ENCODE data around the gene ADAMTS10.
"Not testable (repeated sequence)": the region's sequence is repeated elsewhere in the genome, so short reads cannot be mapped to it uniquely, and the experiment has no call there.

ADAMTS10 gene

DNA sequence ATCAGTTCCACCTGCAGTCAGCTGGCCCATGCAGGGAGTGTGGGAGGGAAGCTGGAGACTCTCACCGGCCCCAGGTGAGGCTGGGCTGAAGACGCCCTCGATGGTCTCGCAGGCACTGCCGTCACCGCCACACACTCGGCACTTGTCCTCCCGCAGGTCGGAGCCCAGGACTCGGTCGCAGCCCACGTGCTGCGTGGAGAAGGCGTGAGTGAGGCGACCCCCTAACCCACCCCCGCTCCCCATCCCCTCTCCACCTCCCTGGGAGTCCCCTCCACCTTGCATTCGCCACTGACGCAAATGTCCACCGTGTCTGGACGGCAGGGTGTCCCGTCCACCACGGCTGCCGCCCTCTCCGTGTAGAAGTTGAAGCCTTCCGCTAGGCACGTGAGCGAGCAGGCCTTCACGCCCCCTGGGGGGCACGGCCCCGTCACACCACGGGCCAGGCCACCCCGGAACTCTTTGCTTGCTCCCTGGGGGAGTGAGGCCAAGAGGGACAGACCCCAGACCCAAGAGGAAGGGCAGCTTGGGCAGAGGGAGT, 21.3 kb downstream of the ADAMTS10 start:
- DNase-seq, result no peak

DNA sequence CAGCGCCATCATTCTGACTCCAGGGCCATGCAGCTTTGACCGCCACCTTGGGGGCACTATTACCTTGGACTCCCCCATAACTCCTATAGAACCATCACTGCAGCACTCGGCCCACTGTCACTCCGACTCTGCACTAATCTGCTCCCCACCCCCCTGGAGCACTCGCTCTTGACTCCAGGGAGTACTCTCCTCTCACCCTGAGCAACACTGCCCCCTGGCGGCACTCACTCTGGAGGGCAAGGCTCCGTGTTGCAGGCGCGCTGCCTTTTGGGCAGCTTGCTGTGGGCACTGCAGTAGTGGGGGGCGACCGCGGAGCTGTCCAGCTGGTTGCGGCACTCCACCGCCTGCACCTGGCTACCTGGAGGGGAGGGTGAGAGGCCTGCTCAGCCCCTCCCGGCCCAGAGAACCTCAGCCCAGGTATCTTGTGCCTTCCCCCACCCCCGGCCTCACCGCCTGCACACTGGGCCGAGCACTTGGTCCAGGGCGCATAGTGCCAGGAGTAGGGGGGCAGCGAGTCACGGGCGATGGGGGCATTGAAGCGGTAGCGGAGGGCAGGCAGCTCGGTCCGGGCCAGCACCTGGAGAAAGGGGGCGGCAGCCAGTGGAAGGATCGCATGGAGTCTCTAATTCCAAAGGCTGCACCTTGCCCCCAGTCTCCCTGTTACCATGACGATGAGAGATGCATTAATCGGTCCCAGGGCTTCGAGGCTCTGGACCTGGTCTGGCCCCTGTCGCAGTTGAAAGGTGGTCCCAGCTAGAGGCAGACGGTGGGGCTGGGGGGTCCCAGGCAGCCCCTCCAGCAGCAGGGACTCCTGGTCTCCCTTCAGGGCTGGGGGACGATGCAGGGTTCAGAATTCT, 24.4 kb downstream of the ADAMTS10 start:
- no peak for DNase-seq

DNA sequence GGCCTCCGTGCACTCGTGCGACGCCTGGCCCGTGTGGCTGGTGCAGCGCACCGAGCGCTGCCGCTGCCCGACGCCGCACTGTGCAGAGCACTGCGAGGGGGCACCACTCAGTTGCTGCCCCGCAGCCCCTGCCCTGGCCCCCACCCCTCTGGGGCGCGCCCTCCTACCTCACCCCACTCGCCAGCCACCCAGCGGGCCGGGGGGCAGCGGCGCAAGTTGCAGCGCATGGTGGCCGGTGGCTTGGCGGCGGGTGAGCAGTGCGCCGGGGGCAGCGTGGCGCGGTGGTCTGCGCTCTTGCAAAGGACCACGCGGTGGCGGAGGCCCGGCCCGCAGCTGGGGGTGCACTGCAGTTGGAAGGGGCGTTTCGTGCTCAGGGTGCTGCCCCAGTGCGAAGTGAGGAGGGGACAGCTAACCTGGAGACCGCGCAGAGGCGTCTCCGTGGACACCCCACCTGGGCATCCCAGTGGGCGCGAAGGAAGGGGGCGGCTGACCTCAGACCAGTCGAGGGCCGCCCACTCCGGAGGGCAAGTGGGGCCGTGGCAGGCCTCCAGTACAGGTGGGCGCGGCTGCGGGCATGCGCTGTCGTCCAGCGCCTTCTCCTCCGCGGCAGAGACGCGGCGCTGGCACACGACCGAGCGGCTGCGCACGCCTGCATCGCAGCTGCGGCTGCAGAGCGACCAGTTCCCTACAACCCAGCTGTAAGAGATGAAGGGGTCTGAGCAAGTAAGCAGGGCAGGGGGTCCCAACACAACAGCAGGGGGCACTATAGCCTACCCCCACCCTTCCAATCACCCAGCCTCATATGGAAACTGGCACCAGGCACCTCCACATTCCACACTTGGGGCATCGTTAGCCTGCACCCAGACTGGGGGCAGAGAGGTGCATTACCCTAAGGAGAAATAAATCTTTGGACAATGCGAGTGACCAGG, 25.3 kb downstream of the ADAMTS10 start:
- no peak for DNase-seq

DNA sequence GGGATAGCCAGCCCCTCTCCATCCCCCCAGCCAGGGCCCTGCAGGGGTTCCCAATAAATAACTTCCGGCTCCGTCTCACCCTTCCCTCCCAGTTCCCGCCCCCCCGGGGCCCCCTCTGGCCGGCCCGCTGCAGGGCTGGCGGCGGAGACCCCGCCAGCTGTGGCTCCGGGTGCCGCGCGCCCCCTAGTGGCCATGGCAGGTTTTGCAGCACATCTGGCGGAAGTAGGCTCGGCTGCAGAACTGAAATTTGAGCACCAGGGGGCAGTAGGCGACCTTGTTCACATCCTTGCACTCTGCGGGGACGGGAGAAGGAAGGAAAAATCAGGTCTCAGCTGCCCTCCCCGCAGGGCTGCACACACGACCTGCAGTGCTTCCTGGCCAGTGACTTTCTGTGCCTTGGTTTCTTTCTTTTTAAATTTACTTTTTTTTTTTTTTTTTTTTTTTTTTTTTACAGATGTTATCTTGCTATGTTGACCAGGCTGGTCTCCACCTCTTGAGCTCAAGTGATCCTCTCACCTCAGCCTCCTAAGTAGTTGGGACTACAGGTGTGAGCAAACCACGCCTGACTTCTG, 29.7 kb downstream of the ADAMTS10 start:
- no peak for DNase-seq

DNA sequence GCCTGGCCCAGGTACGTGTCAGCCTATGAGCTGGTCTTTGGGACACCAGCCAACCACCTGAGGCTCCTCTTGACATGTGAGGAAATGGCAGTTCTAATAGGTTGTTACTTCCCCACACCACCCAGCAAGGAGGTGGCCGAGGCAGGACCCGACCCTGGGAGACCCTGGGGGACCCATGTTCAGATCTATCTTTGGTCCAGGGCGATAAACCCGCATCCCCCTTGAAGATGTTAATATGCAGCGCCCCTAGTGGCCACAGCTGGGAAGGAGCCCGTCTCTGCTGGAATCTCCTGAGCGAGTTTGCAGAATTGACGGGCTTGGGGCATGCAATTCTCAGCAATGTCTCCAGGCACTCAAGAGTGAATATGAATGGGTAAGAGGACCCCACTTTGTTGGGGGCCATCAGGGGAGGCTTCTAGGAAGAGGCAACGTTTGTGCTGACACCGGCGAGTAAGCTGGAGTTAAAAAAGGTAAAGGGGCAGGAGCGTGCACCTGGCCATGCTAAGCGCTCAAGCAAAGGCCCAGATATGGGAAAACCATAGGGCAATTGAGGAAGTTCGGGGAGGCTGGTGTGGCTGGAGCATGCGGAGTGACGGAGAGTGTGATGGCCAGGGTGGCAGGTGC, 31.8 kb downstream of the ADAMTS10 start:
- no peak for DNase-seq

- no peak for DNase-seq
Observed at GRCh38 chr19:8577741-8578140, 32.8 kb downstream of the ADAMTS10 start.

- DNase-seq, result no peak
Observed at GRCh38 chr19:8577247-8577646, 33.3 kb downstream of the ADAMTS10 start, which contains the start of gene MYO1F. TSS of gene MYO1F (minus strand) at chr19:8577442. CDS start at chr19:8577309, 133 bp downstream.

DNA sequence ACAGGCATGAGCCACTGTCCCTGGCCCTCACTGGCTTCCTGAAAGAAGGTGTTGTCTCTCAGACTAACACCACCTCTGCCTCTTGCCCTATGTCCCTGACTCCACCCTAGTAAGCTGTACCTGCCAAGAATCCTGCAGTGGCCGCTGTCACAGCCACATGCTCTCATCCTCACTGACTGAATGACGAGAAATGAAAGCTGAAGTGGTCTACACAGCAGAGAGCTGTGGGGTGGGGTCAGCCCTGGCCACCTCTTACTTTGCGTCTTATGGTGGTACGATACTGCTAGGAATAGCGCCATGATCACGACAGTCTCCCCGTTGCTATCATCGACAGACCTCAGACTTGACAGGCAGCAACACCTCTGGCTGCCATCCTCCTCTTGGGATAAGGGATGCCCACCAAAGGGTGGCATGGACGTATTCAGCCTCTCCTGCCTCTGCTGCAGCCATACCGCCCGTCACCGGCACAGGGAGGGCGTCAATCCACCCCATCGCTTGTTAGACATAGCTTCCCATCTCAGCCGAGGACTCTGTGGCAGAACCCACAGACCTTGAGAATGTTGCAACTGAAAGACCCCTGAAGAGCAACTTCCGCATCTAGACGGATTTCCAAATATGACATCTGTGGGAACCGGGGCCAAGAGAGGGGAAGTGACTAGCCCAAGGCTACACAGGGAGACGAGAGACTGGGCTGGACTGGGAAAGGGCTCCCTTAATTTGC, 34.1 kb downstream of the ADAMTS10 start:
- no peak for DNase-seq

- no peak for DNase-seq
Observed at GRCh38 chr19:8575467-8575997, 35.0 kb downstream of the ADAMTS10 start.

DNA sequence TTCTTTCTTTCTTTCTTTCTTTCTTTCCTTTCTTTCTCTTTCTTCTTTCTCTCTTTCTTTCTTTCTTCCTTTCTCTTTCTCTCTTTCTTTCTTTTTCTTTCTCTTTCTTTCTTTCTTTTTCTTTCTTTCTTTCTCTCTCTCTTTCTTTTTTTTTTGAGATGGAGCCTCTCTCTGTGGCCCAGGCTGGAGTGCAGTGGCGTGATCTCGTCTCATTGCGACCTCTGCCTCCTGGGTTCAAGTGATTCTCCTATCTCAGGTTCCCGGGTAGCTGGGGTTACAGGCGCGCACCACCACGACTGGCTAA, 35.9 kb downstream of the ADAMTS10 start:
- not testable (repeated sequence) for DNase-seq

GRCh38 chr19:8573316-8573715, 37.2 kb downstream of the ADAMTS10 start:
- no peak for DNase-seq

- no peak for DNase-seq
Observed at GRCh38 chr19:8571006-8571411, 39.5 kb downstream of the ADAMTS10 start.

DNA sequence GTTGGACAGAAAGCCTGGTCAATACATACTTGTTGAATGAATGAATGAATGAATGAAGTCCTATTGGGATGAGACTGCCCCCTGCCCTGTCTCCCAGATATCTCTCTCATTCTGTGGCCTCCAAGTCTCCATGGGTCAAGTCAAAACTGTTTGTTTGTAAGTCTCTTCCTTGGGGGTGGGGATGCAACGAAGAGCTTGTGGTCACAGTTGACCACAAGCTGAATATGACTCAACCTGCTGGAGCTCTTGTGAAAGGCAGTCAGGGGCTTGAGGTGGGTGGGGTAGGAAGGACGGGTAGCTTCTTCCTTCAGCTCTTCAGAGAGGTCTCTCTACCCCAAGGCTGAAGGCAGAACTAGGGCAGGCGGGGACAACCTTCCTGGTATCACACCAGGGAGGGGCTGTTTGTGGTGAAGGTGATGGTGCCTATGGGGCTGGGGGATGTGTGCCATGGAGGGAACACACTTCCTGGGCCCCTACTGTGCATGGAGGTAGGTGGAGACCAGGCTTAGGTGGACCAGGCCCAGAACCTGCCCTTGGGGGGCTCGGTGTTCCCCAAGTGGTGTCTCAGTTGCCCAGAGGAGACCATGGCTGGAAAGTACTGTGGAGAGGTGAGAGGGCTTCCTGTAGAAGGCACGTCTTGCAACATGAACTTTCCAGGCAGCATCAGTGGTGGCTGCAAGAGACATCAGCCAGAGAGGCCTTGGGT, 41.3 kb downstream of the ADAMTS10 start:
- no peak for DNase-seq

- DNase-seq, result no peak
Observed at GRCh38 chr19:8567522-8568172, 42.9 kb downstream of the ADAMTS10 start.

GRCh38 chr19:8566855-8567254, 43.7 kb downstream of the ADAMTS10 start:
- DNase-seq, result no peak

DNA sequence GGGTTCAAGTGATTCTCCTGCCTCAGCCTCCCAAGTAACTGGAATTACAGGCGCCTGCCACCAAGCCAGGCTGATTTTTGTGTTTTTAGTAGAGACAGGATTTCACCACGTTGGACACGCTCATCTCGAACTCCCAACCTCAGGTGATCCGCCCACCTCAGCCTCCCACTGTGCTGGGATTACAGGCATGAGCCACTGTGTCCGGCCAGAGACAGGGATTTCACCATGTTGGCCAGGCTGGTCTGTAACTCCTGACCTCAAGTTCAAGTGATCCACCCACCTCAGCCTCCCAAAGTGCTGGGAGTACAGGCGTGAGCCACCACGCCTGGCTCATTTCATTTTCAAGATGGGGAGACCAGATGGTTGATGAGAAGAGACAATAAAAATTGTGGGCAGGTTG, 45.6 kb downstream of the ADAMTS10 start:
- not testable (repeated sequence) for DNase-seq

DNA sequence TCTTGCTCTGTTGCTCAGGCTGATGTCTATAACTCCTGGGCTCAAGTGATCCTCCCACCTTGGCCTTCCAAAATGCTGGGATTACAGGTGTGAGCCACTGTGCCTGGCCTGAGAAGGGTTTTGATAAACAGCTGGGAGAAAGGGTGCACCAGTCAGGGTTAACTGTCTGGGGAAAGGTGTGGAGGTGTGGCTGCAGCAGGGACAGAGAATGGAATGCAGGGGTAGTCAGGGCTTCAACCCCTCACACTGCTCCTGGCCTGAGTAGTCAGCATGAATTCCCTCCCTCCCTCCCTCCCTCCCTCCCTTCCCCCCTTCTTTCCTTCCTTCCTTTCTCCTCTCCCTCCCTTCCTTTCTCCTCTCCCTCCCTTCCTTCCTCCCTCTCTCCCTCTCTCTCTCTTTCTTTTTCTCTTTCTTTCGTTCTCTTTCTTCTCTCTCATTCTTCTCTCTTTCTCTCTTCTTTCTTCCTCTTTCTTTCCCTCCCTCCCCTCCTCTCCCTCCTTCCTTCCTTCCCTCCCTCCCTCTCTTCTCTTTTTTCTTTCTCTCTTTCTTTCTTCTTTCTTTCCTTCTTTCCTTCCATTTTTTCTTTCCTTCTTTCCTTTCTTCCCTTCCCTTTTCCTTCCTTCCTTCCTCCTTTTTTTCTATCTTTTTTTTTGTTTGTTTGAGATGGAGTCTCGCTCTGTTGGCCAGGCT, 49.3 kb downstream of the ADAMTS10 start:
- DNase-seq, result no peak

DNA sequence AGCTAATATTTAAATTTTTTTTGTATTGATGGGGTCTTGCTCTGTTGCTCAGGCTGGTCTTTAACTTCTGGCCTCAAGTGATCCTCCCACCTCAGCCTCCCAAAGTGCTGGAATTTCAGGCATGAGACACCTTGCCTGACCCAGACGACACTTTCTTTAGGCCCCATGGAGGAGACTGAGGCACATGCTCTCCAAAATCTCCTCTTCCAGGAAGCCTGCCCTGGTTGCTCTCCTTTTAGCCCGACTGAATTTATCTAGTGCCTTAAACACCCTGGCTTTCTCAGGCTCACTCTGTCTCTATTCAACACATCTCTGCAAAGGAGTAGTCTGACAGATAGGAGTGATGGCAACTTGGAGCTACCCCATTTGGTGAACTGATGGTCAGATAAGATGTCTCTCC, 52.2 kb downstream of the ADAMTS10 start:
- no peak for DNase-seq

- DNase-seq, result no peak
Observed at GRCh38 chr19:8557642-8558238, 52.8 kb downstream of the ADAMTS10 start.

DNA sequence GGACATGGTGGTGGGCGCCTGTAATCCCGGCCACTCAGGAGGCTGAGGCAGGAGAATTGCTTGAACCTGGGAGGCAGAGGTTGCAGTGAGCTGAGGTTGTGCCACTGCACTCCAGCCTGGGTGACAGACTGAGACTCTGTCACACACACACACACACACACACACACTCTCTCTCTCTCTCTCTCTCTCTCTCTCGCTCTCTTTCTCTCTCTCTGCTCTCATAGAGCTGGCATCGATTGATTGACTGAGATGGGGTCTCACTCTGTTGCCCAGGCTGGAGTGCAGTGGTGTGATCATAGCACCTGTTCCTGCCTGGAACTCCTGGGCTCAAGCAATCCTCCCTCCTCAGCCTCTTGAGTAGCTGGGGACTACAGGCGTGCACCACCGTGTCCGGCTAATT, 56.8 kb downstream of the ADAMTS10 start:
- not testable (repeated sequence) for DNase-seq

All from DMS 273 treated with DMSO at 0.1 percent for 48 hours (cell line).